NT2/D1 (cell line): ENCODE results near the gene GSAP.
A peak's percentile ranks its signal among the peaks of the same experiment; 100 is the strongest.
"Not testable (repeated sequence)": the region's sequence is repeated elsewhere in the genome, so short reads cannot be mapped to it uniquely, and the experiment has no call there.

Experiments used
- DNase-seq: peaks from one replicate; pipeline ENCODE4 v3.0.0-alpha.2; 2011; ENCODE audit warnings: low read depth, low spot score
- H3K27me3 ChIP-seq: 2 replicates; pipeline ENCODE4 v1.6.0; 2011; ENCODE audit warnings: mild to moderate bottlenecking; ENCODE audit not compliant: insufficient read length, insufficient read depth
- H3K36me3 ChIP-seq: 2 replicates; pipeline ENCODE4 v1.6.1; 2011; ENCODE audit warnings: mild to moderate bottlenecking, low read length, mixed read lengths; ENCODE audit not compliant: insufficient read depth, insufficient read length
- H3K4me1 ChIP-seq: 2 replicates; pipeline ENCODE4 v1.5.1; 2011; ENCODE audit not compliant: insufficient read depth, insufficient read length
- H3K4me3 ChIP-seq: 2 replicates; pipeline ENCODE4 v1.5.1; 2011; ENCODE audit warnings: low read depth; ENCODE audit not compliant: insufficient read length
- H3K9ac ChIP-seq: 2 replicates; pipeline ENCODE4 v1.6.0; 2011; ENCODE audit warnings: low read depth; ENCODE audit not compliant: insufficient read length
- H3K9me3 ChIP-seq: 2 replicates; pipeline ENCODE4 v1.5.1; 2011; ENCODE audit warnings: mild to moderate bottlenecking, low read length; ENCODE audit not compliant: insufficient read depth
- SUZ12 ChIP-seq: IDR thresholded peaks from 2 replicates; pipeline ENCODE4 v1.6.1; 2011; ENCODE audit not compliant: insufficient read length, insufficient read depth; ENCODE audit errors: extremely low read depth
- YY1 ChIP-seq: IDR thresholded peaks from 2 replicates; pipeline ENCODE4 v1.6.1; 2011; ENCODE audit not compliant: insufficient read length, insufficient read depth
- ZNF274 ChIP-seq: IDR thresholded peaks from 2 replicates; pipeline ENCODE4 v1.6.1; 2011; ENCODE audit warnings: mild to moderate bottlenecking, low read depth, low read length

GSAP gene

GRCh38 chr7:77354484-77354883 is 61.7 kb downstream of the GSAP start:
- DNase-seq = no peak
- TF ChIP-seq YY1 (no peak), SUZ12 (no peak), ZNF274 (no peak)
- H3K27me3 ChIP-seq = no peaks in the 10 kb centered on the region

GRCh38 chr7:77353911-77354310 is 62.2 kb downstream of the GSAP start:
- TF ChIP-seq SUZ12 (no peak), ZNF274 (no peak), YY1 (no peak)
- DNase-seq = no peak
- H3K9me3 ChIP-seq = no peaks in the 10 kb centered on the region
- no peaks in the 10 kb centered on the region for H3K27me3 ChIP-seq
- H3K9ac ChIP-seq = no peak overlapping the region
- H3K4me3 ChIP-seq = no peak overlapping the region
- no peaks in the 10 kb centered on the region for H3K36me3 ChIP-seq
- no peaks in the 10 kb centered on the region for H3K4me1 ChIP-seq

More at GRCh38 chr7:77354484-77354883, 61.7 kb downstream of the GSAP start:
- no peaks in the 10 kb centered on the region for H3K9me3 ChIP-seq
- no peak overlapping the region for H3K4me3 ChIP-seq
- H3K9ac ChIP-seq = no peak overlapping the region
- no peaks in the 10 kb centered on the region for H3K4me1 ChIP-seq
- no peaks in the 10 kb centered on the region for H3K36me3 ChIP-seq

- no peak for DNase-seq
- no peaks in the 10 kb centered on the region for H3K36me3 ChIP-seq
- H3K27me3 ChIP-seq = no peaks in the 10 kb centered on the region
- no peak overlapping the region for H3K9ac ChIP-seq
- H3K4me3 ChIP-seq = no peak overlapping the region
- no peaks in the 10 kb centered on the region for H3K4me1 ChIP-seq
- no peaks in the 10 kb centered on the region for H3K9me3 ChIP-seq
- no peak for TF ChIP-seq SUZ12
Observed at GRCh38 chr7:77353407-77353721, 62.8 kb downstream of the GSAP start.

GRCh38 chr7:77352665-77353406 is 63.3 kb downstream of the GSAP start:
- H3K4me3 ChIP-seq = no peak overlapping the region
- H3K27me3 ChIP-seq = no peaks in the 10 kb centered on the region
- no peak overlapping the region for H3K9ac ChIP-seq
- TF ChIP-seq YY1 = no peak
- TF ChIP-seq SUZ12 = no peak
- TF ChIP-seq ZNF274 = no peak
- no peaks in the 10 kb centered on the region for H3K4me1 ChIP-seq
- H3K9me3 ChIP-seq = no peaks in the 10 kb centered on the region
- no peak for DNase-seq
- no peaks in the 10 kb centered on the region for H3K36me3 ChIP-seq

GRCh38 chr7:77351539-77352004 is 64.6 kb downstream of the GSAP start:
- Histone ChIP-seq H3K4me1 (no peaks in the 10 kb centered on the region), H3K27me3 (no peaks in the 10 kb centered on the region), H3K4me3 (no peak overlapping the region), H3K9ac (no peak overlapping the region), H3K9me3 (no peaks in the 10 kb centered on the region), H3K36me3 (no peaks in the 10 kb centered on the region)
- DNase-seq = no peak
- no peak for TF ChIP-seq YY1

- TF ChIP-seq YY1 (no peak), ZNF274 (no peak)
- peak; percentile 16 for DNase-seq
- Histone ChIP-seq H3K9me3 (no peaks in the 10 kb centered on the region), H3K4me3 (no peak overlapping the region), H3K27me3 (no peaks in the 10 kb centered on the region), H3K4me1 (no peaks in the 10 kb centered on the region), H3K36me3 (no peaks in the 10 kb centered on the region), H3K9ac (no peak overlapping the region)
Observed at GRCh38 chr7:77349141-77349540, 67.0 kb downstream of the GSAP start.

GRCh38 chr7:77348371-77348813 is 67.8 kb downstream of the GSAP start:
- no peaks in the 10 kb centered on the region for H3K27me3 ChIP-seq
- H3K4me1 ChIP-seq = no peaks in the 10 kb centered on the region
- DNase-seq = peak; percentile 33
- TF ChIP-seq SUZ12 = no peak
- TF ChIP-seq ZNF274 = no peak
- no peak for TF ChIP-seq YY1
- H3K9ac ChIP-seq = no peak overlapping the region
- no peak overlapping the region for H3K4me3 ChIP-seq
- H3K36me3 ChIP-seq = no peaks in the 10 kb centered on the region
- no peaks in the 10 kb centered on the region for H3K9me3 ChIP-seq

GRCh38 chr7:77346441-77346840 is 69.7 kb downstream of the GSAP start:
- Histone ChIP-seq H3K27me3 (no peaks in the 10 kb centered on the region), H3K9me3 (no peaks in the 10 kb centered on the region), H3K36me3 (no peaks in the 10 kb centered on the region), H3K9ac (no peak overlapping the region), H3K4me3 (no peak overlapping the region), H3K4me1 (no peaks in the 10 kb centered on the region)
- TF ChIP-seq YY1 (no peak), ZNF274 (no peak), SUZ12 (no peak)
- DNase-seq = no peak

- DNase-seq, H3K36me3 ChIP-seq, H3K4me1 ChIP-seq, H3K9me3 ChIP-seq, H3K27me3 ChIP-seq, H3K4me3 ChIP-seq, H3K9ac ChIP-seq: not testable (repeated sequence)
Observed at GRCh38 chr7:77345426-77345825, 70.7 kb downstream of the GSAP start.
